Kidney capillary endothelial cell (primary cell): ENCODE data around the gene MIEF1.
"Not testable (repeated sequence)": the region's sequence is repeated elsewhere in the genome, so short reads cannot be mapped to it uniquely, and the experiment has no call there.

Source experiments
- DNase-seq: peaks from one replicate; pipeline ENCODE4 v3.0.0-alpha.2; 2018; ENCODE audit warnings: low spot score

MIEF1 gene

GRCh38 chr22:39512026-39512425, 9.9 kb downstream of the MIEF1 start:
- no peak for DNase-seq

GRCh38 chr22:39513791-39514190, 11.7 kb downstream of the MIEF1 start:
- no peak for DNase-seq

- DNase-seq: no peak
These were observed 12.4 kb downstream of the MIEF1 start for GRCh38 chr22:39514373-39514973.

- no peak for DNase-seq
These were observed 13.4 kb downstream of the MIEF1 start for GRCh38 chr22:39515266-39516050.

- DNase-seq: no peak
These were observed 15.4 kb downstream of the MIEF1 start for GRCh38 chr22:39517470-39517869.

GRCh38 chr22:39518144-39518786, 16.2 kb downstream of the MIEF1 start:
- DNase-seq: no peak

- no peak for DNase-seq
These were observed 17.0 kb downstream of the MIEF1 start for GRCh38 chr22:39518996-39519680.

GRCh38 chr22:39519681-39520225, 17.7 kb downstream of the MIEF1 start:
- peak; percentile 98 for DNase-seq

- no peak for DNase-seq
These were observed 18.4 kb downstream of the MIEF1 start, which contains the start of gene ATF4 for GRCh38 chr22:39520226-39521105. TSS of gene ATF4 (plus strand) at chr22:39520562. CDS start at chr22:39521446, 884 bp downstream.

- not testable (repeated sequence) for DNase-seq
These were observed 19.2 kb downstream of the MIEF1 start for GRCh38 chr22:39521106-39521885.

- not testable (repeated sequence) for DNase-seq
These were observed 20.0 kb downstream of the MIEF1 start for GRCh38 chr22:39522091-39522490.

- DNase-seq: no peak
These were observed 20.6 kb downstream of the MIEF1 start for GRCh38 chr22:39522567-39523300.

GRCh38 chr22:39524089-39524752, 22.1 kb downstream of the MIEF1 start:
- DNase-seq: no peak

- no peak for DNase-seq
These were observed 22.9 kb downstream of the MIEF1 start for GRCh38 chr22:39524753-39525657.

- DNase-seq: no peak
These were observed 23.5 kb downstream of the MIEF1 start for GRCh38 chr22:39525658-39525975.

- DNase-seq: no peak
These were observed 24.7 kb downstream of the MIEF1 start for GRCh38 chr22:39526736-39527171.

- no peak for DNase-seq
These were observed 25.4 kb downstream of the MIEF1 start for GRCh38 chr22:39527481-39527961.

GRCh38 chr22:39528080-39528661, 26.1 kb downstream of the MIEF1 start:
- DNase-seq: no peak
